GM18499 (cell line): Measurements from ENCODE around the gene RAP1GAP.

ENCODE experiments used
- ATAC-seq: cut with Tn5 transposase; IDR thresholded peaks from one replicate; pipeline ENCODE4 v1.9.1; 2021; ENCODE audit warnings: moderate number of reproducible peaks; ENCODE audit not compliant: insufficient read depth, unreplicated experiment

Gene RAP1GAP

GRCh38 chr1:21663248-21663950 lies 5.8 kb downstream of the RAP1GAP start:
- ATAC-seq = no peak

GRCh38 chr1:21662426-21663247 lies 6.5 kb downstream of the RAP1GAP start:
- ATAC-seq = no peak

- ATAC-seq = no peak
Measured at GRCh38 chr1:21661886-21662285, 7.3 kb downstream of the RAP1GAP start.

- ATAC-seq = no peak
Measured at GRCh38 chr1:21659924-21660326, 9.2 kb downstream of the RAP1GAP start.

- ATAC-seq = no peak
Measured at GRCh38 chr1:21659099-21659923, 9.8 kb downstream of the RAP1GAP start.

- ATAC-seq = no peak
Measured at GRCh38 chr1:21657456-21658190, 11.5 kb downstream of the RAP1GAP start.

- no peak for ATAC-seq
Measured at GRCh38 chr1:21655748-21656147, 13.4 kb downstream of the RAP1GAP start.

DNA sequence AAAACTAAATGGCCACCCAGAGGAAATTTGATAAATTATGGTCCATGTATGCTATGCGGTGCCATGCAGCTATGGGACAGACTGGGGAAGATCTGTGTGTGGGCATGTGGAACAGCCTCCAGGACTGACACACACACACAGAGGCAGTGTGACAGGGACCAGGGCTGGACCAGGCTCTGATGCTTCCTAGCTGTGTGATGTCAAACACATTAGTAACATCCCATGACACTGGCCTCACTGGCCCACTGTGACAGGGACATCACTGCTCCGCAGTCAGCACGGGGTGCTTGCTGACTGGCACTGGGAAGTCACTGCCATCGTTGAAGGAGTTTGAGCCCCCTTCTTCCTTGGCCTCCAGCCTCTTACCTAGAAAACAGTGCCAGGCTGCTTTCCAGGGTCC lies 13.9 kb downstream of the RAP1GAP start:
- no peak for ATAC-seq

DNA sequence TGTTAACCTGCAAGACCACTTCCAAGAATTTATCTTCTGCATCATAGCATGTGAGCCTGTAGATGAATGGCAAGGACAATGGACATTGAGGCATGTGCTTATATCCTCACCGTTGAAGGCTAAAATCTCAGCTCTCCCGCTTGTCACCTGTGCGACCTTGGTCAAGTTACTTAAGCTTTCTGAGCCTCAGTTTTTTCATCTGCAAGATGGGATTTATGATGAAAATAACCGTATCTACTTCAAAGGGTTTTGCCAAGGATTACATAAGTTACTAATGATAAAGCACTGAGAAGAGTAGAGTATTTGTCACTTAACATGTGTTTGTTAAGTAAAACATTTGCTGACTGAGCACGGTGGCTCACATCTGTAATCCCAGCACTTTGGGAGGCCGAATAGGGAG lies 14.9 kb downstream of the RAP1GAP start:
- no peak for ATAC-seq

DNA sequence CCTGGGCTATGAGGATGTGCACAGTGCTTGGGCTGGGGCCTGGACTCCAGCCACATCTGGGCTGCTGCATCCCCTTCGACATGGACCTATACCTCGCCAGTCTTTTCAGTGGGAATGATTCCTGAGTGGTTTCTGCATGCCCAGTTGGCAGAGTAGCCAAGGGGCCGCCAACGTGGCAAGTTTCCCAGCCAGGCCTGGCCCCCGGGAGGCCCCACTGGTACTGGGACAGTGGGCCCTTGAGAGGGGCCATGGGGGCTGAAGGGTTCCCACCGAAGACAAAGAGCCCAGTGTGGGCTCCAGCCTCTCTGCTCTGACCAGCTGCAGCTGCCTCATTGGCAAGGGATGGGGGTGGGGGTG lies 15.4 kb downstream of the RAP1GAP start:
- no peak for ATAC-seq

- ATAC-seq = no peak
Measured at GRCh38 chr1:21652937-21653743, 16.0 kb downstream of the RAP1GAP start.

DNA sequence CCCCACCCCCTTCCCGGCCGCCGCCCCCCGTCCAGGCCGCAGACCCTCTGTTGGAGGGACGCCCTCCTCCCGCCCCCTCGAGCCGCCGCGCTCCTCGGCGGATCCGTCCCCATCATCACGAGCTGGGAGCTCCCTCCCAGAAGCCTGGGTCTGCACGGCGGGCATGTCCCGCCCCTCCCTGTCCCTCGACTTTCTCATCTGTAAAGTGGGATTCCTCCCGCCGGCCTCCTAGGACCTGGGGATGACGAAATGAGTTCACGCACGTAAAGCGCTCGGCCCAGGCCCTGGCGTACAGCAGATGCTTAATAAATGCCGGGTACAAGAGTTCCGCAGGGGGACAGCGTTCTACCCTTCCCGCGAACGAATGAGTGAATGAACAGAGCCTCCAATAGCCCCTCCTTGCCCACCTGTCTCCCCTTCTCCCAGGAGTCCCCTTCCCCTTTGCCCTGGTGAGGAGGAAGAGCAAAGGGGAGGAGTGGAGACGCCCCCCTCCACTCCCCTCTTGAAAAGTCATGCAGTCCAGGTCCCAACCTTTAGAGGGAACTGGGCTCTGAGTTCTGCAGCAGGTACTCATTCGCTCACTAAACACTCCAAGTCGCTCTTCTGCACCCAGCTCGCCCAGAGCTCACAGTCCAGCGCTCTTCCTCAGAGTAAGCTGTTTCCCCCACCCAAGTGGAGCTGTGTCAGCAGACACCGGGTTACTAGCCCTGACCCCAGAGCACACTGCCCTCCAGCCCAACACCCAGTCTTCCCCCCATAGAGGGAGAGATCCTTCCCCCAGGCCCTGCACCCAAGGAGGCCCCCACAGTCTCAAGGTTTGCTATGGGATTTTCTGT lies 16.8 kb downstream of the RAP1GAP start:
- ATAC-seq = no peak

GRCh38 chr1:21651214-21652042 lies 17.7 kb downstream of the RAP1GAP start:
- ATAC-seq = no peak

GRCh38 chr1:21650400-21650799 lies 18.8 kb downstream of the RAP1GAP start:
- no peak for ATAC-seq

GRCh38 chr1:21649315-21649714 lies 19.8 kb downstream of the RAP1GAP start:
- no peak for ATAC-seq

DNA sequence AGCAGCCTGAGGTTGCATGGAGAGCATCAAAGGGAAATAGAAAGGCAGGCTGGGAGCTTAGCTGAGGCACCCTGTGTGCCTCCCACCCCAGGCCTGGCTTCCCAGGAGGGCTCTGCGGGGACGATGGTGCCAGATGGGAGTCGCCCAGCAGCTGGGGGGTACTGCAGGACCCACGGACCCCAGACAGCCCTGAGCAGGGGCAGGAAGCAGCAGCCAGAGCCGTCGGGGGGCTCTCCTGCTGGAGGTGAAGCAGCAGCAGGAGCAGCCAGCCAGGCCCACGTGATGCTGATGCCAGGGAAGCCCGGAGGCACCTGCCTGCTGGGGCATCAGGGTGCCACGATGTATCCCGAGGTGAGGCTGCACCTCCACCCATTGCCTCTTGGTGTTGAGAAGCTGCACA lies 20.4 kb downstream of the RAP1GAP start:
- ATAC-seq = no peak

- ATAC-seq = no peak
Measured at GRCh38 chr1:21648352-21648730, 20.8 kb downstream of the RAP1GAP start.
